ENCODE results near the gene PTPN5. TPM values are rescaled to one million over a fixed set of nuclear protein-coding genes. Genes with fewer than 3 reads are reported as not detected.

Gene PTPN5
- total RNA-seq, 1 experiment from 2014 or later: not detected

- TF ChIP-seq, protein P1, sequence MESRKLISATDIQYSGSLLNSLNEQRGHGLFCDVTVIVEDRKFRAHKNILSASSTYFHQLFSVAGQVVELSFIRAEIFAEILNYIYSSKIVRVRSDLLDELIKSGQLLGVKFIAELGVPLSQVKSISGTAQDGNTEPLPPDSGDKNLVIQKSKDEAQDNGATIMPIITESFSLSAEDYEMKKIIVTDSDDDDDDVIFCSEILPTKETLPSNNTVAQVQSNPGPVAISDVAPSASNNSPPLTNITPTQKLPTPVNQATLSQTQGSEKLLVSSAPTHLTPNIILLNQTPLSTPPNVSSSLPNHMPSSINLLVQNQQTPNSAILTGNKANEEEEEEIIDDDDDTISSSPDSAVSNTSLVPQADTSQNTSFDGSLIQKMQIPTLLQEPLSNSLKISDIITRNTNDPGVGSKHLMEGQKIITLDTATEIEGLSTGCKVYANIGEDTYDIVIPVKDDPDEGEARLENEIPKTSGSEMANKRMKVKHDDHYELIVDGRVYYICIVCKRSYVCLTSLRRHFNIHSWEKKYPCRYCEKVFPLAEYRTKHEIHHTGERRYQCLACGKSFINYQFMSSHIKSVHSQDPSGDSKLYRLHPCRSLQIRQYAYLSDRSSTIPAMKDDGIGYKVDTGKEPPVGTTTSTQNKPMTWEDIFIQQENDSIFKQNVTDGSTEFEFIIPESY (IDR thresholded peaks at IDR 0.05; ENCODE audit: extremely low read depth, insufficient replicate concordance, low read length): no peak
- TF ChIP-seq FOSL1 (IDR thresholded peaks at IDR 0.05; ENCODE audit: low read depth) (no peak), ELF1 (IDR thresholded peaks at IDR 0.05; ENCODE audit: borderline replicate concordance, low read depth) (no peak), SRF (IDR thresholded peaks at IDR 0.05; ENCODE audit: low read depth) (no peak)
Observed at GRCh38 chr11:18780329-18780728, 11.3 kb downstream of the PTPN5 start (continued).

DNA sequence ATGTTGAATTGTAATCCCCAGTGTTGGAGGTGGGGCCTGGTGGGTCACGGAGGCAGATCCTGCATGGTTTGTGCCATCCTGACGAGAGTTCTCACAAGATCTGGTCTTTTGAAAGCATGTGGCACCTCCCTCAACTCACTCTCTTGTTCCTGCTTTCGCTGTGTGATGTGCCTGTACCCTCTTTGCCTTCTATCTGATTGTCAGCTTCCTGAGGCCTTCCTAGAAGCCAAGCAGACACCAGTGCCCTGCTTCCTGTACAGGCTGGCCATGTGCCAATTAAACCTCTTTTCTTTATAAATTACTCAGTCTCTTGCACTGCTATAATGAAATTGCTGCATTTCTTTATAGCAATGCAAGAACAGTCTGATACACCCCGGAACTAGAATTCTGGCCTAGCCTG, 13.1 kb downstream of the PTPN5 start:
- RAD21 ChIA-PET (ENCODE audit: low non-redundant PET in 1 of 2, low total read pairs in 2 of 2, uncharacterized antibody in 2 of 2, unreplicated experiment in 2 of 2): no interaction called here
- TF ChIP-seq YY1 (IDR thresholded peaks at IDR 0.05; ENCODE audit: extremely low read depth, insufficient replicate concordance, low read depth, low read length): no peak
- no peak for TF ChIP-seq ZFX (IDR thresholded peaks at IDR 0.05)
- TF ChIP-seq RAD21 (IDR thresholded peaks at IDR 0.05; ENCODE audit: low read depth): no peak
- no peak for TF ChIP-seq SP1 (IDR thresholded peaks at IDR 0.05; ENCODE audit: low read depth)

More for the DNA sequence above, 13.1 kb downstream of the PTPN5 start:
- Histone ChIP-seq H3K79me2 (ENCODE audit: insufficient read depth, low read length) (no peaks in the 10 kb centered on the region), H3K4me3 (replicated peaks in 1 of 2; ENCODE audit: low read depth in 1 of 2, low read length in 2 of 2) (no peak overlapping the region), H4K20me1 (ENCODE audit: insufficient read depth) (no peaks in the 10 kb centered on the region), H3K4me1 (ENCODE audit: control insufficient read depth in 1 of 2, insufficient read depth in 2 of 2, low read length in 2 of 2) (no peaks in the 10 kb centered on the region), H3K4me2 (ENCODE audit: low read length) (no peak overlapping the region), H3K9me2 (ENCODE audit: insufficient read depth) (no peaks in the 10 kb centered on the region), H3K9me3 (ENCODE audit: control insufficient read depth in 1 of 2, insufficient read depth in 1 of 2, low read depth in 1 of 2, low read length in 2 of 2) (no peaks in the 10 kb centered on the region), H3K9ac (ENCODE audit: low read length) (no peak overlapping the region), H3K27ac (ENCODE audit: low read depth, low read length) (no peak overlapping the region), H2AFZ (ENCODE audit: low read depth, low read length, poor library complexity, severe bottlenecking) (no peak overlapping the region), H3K27me3 (ENCODE audit: insufficient read depth, low read length) (no peaks in the 10 kb centered on the region), H3K36me3 (ENCODE audit: control insufficient read depth in 1 of 2, insufficient read depth in 2 of 2, low read length in 2 of 2) (no peaks in the 10 kb centered on the region)
- DNase-seq (ENCODE audit: low read depth, low spot score) (no peak), ATAC-seq (no peak)
- ChIA-PET POLR2A (no interaction called here), CTCF (interaction anchor here (1.2 to 3.6 kb wide), 2 partner anchors 13 to 607 kb away, joined by 3 to 23 read pairs; no protein-coding TSS in a partner anchor)
- intact Hi-C loops (cut with micrococcal nuclease): no loop called here
- BruUV-seq (replicated peaks): no TSS peak
